Measurements from ENCODE around the gene TRIM71. TPM values are rescaled to one million over a fixed set of nuclear protein-coding genes. Genes with fewer than 3 reads are reported as not detected.
A peak's percentile ranks its signal among the peaks of the same experiment; 100 is the strongest.

Gene TRIM71
- total and polyA plus RNA-seq, 2 of the 13 experiments (the other 11 are each of a cell fraction or from before 2014, with no cell fraction given), result 21.7 to 76.9 TPM

DNA sequence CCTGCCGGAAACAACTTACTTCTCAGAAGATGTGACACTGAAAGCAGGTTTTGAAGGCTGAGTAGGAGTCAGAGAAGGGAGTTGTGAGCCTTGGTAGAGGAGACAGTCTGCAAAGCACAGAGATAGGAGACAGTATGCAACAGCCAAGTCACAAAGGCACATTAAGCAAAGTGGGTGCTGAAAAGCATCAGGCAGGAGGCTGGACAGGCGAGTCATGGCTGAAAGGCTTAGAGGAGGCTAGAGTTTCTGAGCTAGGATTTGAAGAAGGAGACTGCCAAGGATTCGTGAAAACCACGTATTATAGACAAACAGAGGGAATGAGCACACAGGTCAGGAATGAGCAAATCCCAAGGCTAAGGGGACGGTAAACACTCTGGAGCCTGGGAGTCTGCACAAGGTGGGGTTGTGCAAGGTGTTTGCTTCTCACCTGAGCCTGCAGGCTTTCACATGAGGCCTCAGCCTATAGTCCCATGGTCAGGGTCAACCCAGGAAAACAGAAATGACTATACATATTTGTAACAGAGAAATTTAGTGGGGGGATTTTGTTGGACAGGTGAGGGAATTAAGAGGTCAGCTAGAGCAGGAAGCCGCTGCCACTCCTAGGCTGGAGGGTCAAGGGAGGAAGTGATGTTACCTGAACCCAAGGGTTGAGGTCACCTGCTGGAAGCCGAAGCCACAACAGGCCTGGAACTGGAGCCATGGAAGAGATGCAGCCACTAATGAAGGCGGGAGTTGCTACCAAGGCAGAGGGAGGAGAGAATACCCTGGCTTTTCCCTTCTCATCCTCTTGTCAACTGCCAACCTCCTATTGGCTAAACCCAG lies 23.1 kb upstream of the TRIM71 start (continued):
- TF ChIP-seq ZSCAN21 (CRISPR knock-in tag; IDR thresholded peaks at IDR 0.05; ENCODE audit: borderline replicate concordance) (no peak), ETV5 (CRISPR knock-in tag; IDR thresholded peaks at IDR 0.05; ENCODE audit: borderline replicate concordance) (peak; percentile 55; the same call in 1 of the 2 replicates), AKAP8 (CRISPR knock-in tag; IDR thresholded peaks at IDR 0.05) (peak; percentile 63; the same call in 1 of the 2 replicates), MAF1 (CRISPR knock-in tag; IDR thresholded peaks at IDR 0.05; ENCODE audit: borderline replicate concordance) (no peak), BORCS8-MEF2B (CRISPR knock-in tag; IDR thresholded peaks at IDR 0.05) (peak; percentile 69; the same call in 1 of the 2 replicates), ZNF205 (CRISPR knock-in tag; IDR thresholded peaks at IDR 0.05) (peak; percentile 42; the same call in 1 of the 2 replicates), HDAC1 (CRISPR knock-in tag; IDR thresholded peaks at IDR 0.05) (peak; percentile 30; the same call in 1 of the 2 replicates), TBL1XR1 (IDR thresholded peaks at IDR 0.05; ENCODE audit: borderline replicate concordance, low read length, partially characterized antibody) (peak; percentile 74), PCBP2 (optimal IDR thresholded peaks at IDR 0.05; ENCODE audit: low read depth, low read length, poor library complexity, severe bottlenecking) (no peak), RARG (CRISPR knock-in tag; IDR thresholded peaks at IDR 0.05; ENCODE audit: low read depth) (no peak), ATAD3A (CRISPR knock-in tag; IDR thresholded peaks at IDR 0.05) (no peak), RXRA (CRISPR knock-in tag; IDR thresholded peaks at IDR 0.05) (peak; percentile 91), ZFX (CRISPR knock-in tag; IDR thresholded peaks at IDR 0.05; ENCODE audit: low read depth) (peak; percentile 64), FOXC1 (CRISPR knock-in tag; IDR thresholded peaks at IDR 0.05; ENCODE audit: borderline replicate concordance) (peak; percentile 96), CHD4 (IDR thresholded peaks at IDR 0.05; ENCODE audit: borderline replicate concordance, low read length) (peak; percentile 58; the same call in 1 of the 2 replicates), ZNF883 (CRISPR knock-in tag; IDR thresholded peaks at IDR 0.05; ENCODE audit: not compliant biosample characterization) (no peak), JUN (CRISPR knock-in tag; IDR thresholded peaks at IDR 0.05) (peak; percentile 92), LCORL (IDR thresholded peaks at IDR 0.05) (no peak), LCORL (CRISPR knock-in tag; IDR thresholded peaks at IDR 0.05) (peak; percentile 77; the same call in 1 of the 2 replicates), MYC (CRISPR knock-in tag; IDR thresholded peaks at IDR 0.05; ENCODE audit: borderline replicate concordance) (peak; percentile 68; the same call in 1 of the 2 replicates), NFE2L1 (CRISPR knock-in tag; IDR thresholded peaks at IDR 0.05; ENCODE audit: borderline replicate concordance) (no peak), ZNF766 (CRISPR knock-in tag; IDR thresholded peaks at IDR 0.05; ENCODE audit: borderline replicate concordance) (peak; percentile 45; the same call in 1 of the 2 replicates), ZFY (CRISPR knock-in tag; IDR thresholded peaks at IDR 0.05) (peak; percentile 44; the same call in 1 of the 2 replicates)
- TF ChIP-seq, protein P1, sequence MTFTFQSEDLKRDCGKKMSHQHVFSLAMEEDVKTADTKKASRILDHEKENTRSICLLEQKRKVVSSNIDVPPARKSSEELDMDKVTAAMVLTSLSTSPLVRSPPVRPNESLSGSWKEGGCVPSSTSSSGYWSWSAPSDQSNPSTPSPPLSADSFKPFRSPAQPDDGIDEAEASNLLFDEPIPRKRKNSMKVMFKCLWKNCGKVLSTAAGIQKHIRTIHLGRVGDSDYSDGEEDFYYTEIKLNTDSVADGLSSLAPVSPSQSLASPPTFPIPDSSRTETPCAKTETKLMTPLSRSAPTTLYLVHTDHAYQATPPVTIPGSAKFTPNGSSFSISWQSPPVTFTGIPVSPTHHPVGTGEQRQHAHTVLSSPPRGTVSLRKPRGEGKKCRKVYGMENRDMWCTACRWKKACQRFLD (CRISPR knock-in tag; IDR thresholded peaks at IDR 0.05; ENCODE audit: borderline replicate concordance), result 0 out of 2 replicates have a peak, but pooled peaks have one; percentile 63
- TF ChIP-seq, protein P2, sequence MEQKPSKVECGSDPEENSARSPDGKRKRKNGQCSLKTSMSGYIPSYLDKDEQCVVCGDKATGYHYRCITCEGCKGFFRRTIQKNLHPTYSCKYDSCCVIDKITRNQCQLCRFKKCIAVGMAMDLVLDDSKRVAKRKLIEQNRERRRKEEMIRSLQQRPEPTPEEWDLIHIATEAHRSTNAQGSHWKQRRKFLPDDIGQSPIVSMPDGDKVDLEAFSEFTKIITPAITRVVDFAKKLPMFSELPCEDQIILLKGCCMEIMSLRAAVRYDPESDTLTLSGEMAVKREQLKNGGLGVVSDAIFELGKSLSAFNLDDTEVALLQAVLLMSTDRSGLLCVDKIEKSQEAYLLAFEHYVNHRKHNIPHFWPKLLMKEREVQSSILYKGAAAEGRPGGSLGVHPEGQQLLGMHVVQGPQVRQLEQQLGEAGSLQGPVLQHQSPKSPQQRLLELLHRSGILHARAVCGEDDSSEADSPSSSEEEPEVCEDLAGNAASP (CRISPR knock-in tag; IDR thresholded peaks at IDR 0.05; ENCODE audit: borderline replicate concordance), result peak; percentile 77; the same call in 1 of the 2 replicates
- TF ChIP-seq, protein P3, sequence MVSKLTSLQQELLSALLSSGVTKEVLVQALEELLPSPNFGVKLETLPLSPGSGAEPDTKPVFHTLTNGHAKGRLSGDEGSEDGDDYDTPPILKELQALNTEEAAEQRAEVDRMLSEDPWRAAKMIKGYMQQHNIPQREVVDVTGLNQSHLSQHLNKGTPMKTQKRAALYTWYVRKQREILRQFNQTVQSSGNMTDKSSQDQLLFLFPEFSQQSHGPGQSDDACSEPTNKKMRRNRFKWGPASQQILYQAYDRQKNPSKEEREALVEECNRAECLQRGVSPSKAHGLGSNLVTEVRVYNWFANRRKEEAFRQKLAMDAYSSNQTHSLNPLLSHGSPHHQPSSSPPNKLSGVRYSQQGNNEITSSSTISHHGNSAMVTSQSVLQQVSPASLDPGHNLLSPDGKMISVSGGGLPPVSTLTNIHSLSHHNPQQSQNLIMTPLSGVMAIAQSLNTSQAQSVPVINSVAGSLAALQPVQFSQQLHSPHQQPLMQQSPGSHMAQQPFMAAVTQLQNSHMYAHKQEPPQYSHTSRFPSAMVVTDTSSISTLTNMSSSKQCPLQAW (CRISPR knock-in tag; IDR thresholded peaks at IDR 0.05), result peak; percentile 82

Data from HepG2 (cell line).